Choroid plexus epithelial cell (primary cell): ENCODE measurements around the gene DUSP5.

Source experiments
- DNase-seq: peaks from one replicate; pipeline ENCODE4 v3.0.0-alpha.2; 2010; ENCODE audit warnings: low read depth
- H3K4me3 ChIP-seq: 2 replicates; pipeline ENCODE4 v1.5.1; 2011; ENCODE audit warnings: low read depth, mild to moderate bottlenecking, control low read depth, low read length, moderate library complexity
- CTCF ChIP-seq: conservative IDR thresholded peaks from 2 replicates; pipeline ENCODE4 v1.5.1; 2011; ENCODE audit warnings: low read depth, mild to moderate bottlenecking, control low read depth, inconsistent platforms, low read length, moderate library complexity

DUSP5 gene

GRCh38 chr10:110549211-110549610 lies 51.5 kb downstream of the DUSP5 start:
- no peak for DNase-seq
- H3K4me3 ChIP-seq, result no peak overlapping the region
- no peak for TF ChIP-seq CTCF

GRCh38 chr10:110553905-110554304 lies 56.2 kb downstream of the DUSP5 start:
- TF ChIP-seq CTCF, result no peak
- H3K4me3 ChIP-seq, result no peak overlapping the region
- peak; percentile 40 for DNase-seq

- DNase-seq, result no peak
- no peak overlapping the region for H3K4me3 ChIP-seq
- no peak for TF ChIP-seq CTCF
Observed at GRCh38 chr10:110556296-110556695, 58.6 kb downstream of the DUSP5 start.

- peak; percentile 81 for TF ChIP-seq CTCF
- H3K4me3 ChIP-seq, result no peak overlapping the region
- peak; percentile 73 for DNase-seq
Observed at GRCh38 chr10:110556969-110557601, 59.4 kb downstream of the DUSP5 start.

- no peak overlapping the region for H3K4me3 ChIP-seq
- DNase-seq, result no peak
- no peak for TF ChIP-seq CTCF
Observed at GRCh38 chr10:110558041-110558440, 60.3 kb downstream of the DUSP5 start.

GRCh38 chr10:110560012-110560411 lies 62.3 kb downstream of the DUSP5 start:
- DNase-seq, result no peak
- no peak for TF ChIP-seq CTCF
- no peak overlapping the region for H3K4me3 ChIP-seq
